K562 (cell line): Measurements from ENCODE around the gene RELL1. TPM values are rescaled to one million over a fixed set of nuclear protein-coding genes. Genes with fewer than 3 reads are reported as not detected.
A peak's percentile ranks its signal among the peaks of the same experiment; 100 is the strongest.

Experiments
- ATF7 ChIP-seq: fragments of 450-650 bp; IDR thresholded peaks from 2 replicates; pipeline ENCODE4 v1.7.1; 2014; ENCODE audit warnings: mild to moderate bottlenecking, moderate library complexity
- HDGF ChIP-seq: fragments of 450-650 bp; IDR thresholded peaks from 2 replicates; pipeline ENCODE4 v1.6.1; 2016
- KAT7 ChIP-seq: sonication (generic); formaldehyde crosslinking; IDR thresholded peaks from 2 replicates; pipeline ENCODE4 v1.8.0; 2022; ENCODE audit warnings: missing genetic modification reagents, mild to moderate bottlenecking, borderline replicate concordance
- RAD51 ChIP-seq: fragments of 450-650 bp; IDR thresholded peaks from 2 replicates; pipeline ENCODE4 v1.7.1; 2016; ENCODE audit warnings: low read depth, mild to moderate bottlenecking, borderline replicate concordance
- TAF1 ChIP-seq: IDR thresholded peaks from 2 replicates; pipeline ENCODE4 v1.6.1; 2011; ENCODE audit warnings: mild to moderate bottlenecking, low read length, moderate library complexity; ENCODE audit not compliant: insufficient read depth, control insufficient read depth, severe bottlenecking; ENCODE audit errors: extremely low read depth
- ZC3H8 ChIP-seq: fragments of 450-650 bp; IDR thresholded peaks from 2 replicates; pipeline ENCODE4 v1.6.1; 2017
- polyA plus RNA-seq, 8 experiments: library from polyadenylated mRNA; depleted of rRNA in 4 of 8; stranded (reverse) in 5 of 8; unstranded in 3 of 8; fragments of >200 nt; fragmentation: Nextera tagmentation in 2 of 8; fragmentation: Illumina TruSeq in 1 of 8; extraction: Ambion mirVana in 2 of 8; extraction: Trizol in 1 of 8; gene quantifications; 2 replicates each; pipeline versions ENCODE4 v1.2.1 to v1.2.3, GENCODE V29; 2011 to 2014; ENCODE audit warnings: inconsistent platforms in 1 of 8, missing spikeins in 1 of 8
- total RNA-seq, 7 experiments: library from RNA; depleted of rRNA in 6 of 7; stranded (reverse); fragments of >200 nt in 6 of 7; fragmentation: Illumina TruSeq in 2 of 7; extraction: Trizol in 2 of 7; gene quantifications; 2 replicates each; pipeline versions ENCODE4 v1.2.1 to v1.2.3, GENCODE V29; 2011 to 2021; ENCODE audit warnings: low replicate concordance in 1 of 7
- TF ChIP-seq, protein P1 (sequence below): fragments of 450-650 bp; IDR thresholded peaks from 2 replicates; pipeline ENCODE4 v1.6.1; 2016
- TF ChIP-seq, protein P2 (sequence below): fragments of 450-650 bp; IDR thresholded peaks from 2 replicates; pipeline ENCODE4 v1.7.0; 2016; ENCODE audit warnings: borderline replicate concordance
- TF ChIP-seq, protein P3 (sequence below): sonication (generic); formaldehyde crosslinking; IDR thresholded peaks from 2 replicates; pipeline ENCODE4 v1.5.0; 2020; ENCODE audit warnings: missing genetic modification reagents
- TF ChIP-seq, protein P4 (sequence below): fragments of 450-650 bp; IDR thresholded peaks from 2 replicates; pipeline ENCODE4 v1.6.1; 2016; ENCODE audit warnings: low read depth, mild to moderate bottlenecking, moderate library complexity
- TF ChIP-seq, protein P5 (sequence below): fragments of 250-450 bp; sonication (Bioruptor Pico); IDR thresholded peaks from 2 replicates; pipeline ENCODE4 v1.8.0; 2022; ENCODE audit warnings: moderate library complexity, mild to moderate bottlenecking, inconsistent platforms
- TF ChIP-seq, protein P6 (sequence below), 2 experiments: fragments of 450-650 bp; formaldehyde crosslinking in 1 of 2; IDR thresholded peaks; 2 replicates each; pipeline versions ENCODE4 v1.4.0 to v1.6.1; 2014 to 2020; ENCODE audit warnings: mild to moderate bottlenecking in 2 of 2, borderline replicate concordance in 1 of 2, low read depth in 1 of 2

Gene RELL1
- total and polyA plus RNA-seq, 9 of the 15 experiments (the other 6 are each of a cell fraction or from before 2014, with no cell fraction given), result 0.06 to 3.5 (median 1.7) TPM; not detected in 1

DNA sequence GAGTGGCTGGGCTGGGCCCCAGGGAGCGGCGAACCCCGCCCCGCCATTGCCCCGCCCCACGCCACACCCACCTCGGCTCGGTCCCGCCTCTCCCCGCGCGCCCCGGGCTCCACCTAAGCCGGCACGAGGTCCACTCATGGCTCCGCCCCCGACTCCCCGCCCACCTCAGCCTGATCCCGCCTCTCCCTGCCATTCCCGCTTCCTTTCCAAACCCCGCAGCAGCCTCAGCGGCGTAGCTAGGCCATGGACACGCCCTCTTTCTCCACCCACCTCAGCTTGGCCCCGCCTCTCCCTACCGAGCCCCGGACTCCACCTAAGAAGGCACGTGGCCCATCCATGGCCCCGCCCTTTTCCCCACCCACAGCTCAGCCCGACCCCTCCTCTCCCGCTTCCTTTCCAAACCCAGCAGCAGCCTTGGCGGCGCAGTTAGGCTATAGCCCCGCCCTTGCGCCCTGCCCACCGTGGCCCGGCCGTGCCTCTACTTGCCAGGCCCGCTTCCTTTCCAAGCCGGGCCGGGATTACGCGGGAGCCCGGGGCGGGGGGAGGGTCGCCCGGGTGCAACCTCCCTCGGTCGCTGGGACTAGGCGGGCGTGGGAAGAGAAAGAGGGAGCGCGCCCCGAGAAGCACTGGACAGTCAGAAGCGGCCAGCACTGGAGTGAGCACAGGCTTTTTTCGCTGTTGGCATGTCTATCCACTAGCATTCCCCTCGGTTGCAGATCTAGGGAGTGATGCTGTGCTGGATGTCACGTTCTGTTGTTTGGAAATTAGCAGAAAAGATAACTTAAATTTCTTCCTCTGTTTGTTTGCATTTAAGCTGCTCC is at the start of gene RELL1 (continued):
- TF ChIP-seq ZC3H8 (no peak), TAF1 (peak; percentile 4), RAD51 (peak; percentile 94), ATF7 (0 out of 2 replicates have a peak, but pooled peaks have one; percentile 47), HDGF (peak; percentile 97), KAT7 (CRISPR knock-in tag) (peak; percentile 75; the same call in 1 of the 2 replicates)
- TF ChIP-seq, protein P1, sequence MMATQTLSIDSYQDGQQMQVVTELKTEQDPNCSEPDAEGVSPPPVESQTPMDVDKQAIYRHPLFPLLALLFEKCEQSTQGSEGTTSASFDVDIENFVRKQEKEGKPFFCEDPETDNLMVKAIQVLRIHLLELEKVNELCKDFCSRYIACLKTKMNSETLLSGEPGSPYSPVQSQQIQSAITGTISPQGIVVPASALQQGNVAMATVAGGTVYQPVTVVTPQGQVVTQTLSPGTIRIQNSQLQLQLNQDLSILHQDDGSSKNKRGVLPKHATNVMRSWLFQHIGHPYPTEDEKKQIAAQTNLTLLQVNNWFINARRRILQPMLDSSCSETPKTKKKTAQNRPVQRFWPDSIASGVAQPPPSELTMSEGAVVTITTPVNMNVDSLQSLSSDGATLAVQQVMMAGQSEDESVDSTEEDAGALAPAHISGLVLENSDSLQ, result 0 out of 2 replicates have a peak, but pooled peaks have one; percentile 59
- TF ChIP-seq, protein P2, sequence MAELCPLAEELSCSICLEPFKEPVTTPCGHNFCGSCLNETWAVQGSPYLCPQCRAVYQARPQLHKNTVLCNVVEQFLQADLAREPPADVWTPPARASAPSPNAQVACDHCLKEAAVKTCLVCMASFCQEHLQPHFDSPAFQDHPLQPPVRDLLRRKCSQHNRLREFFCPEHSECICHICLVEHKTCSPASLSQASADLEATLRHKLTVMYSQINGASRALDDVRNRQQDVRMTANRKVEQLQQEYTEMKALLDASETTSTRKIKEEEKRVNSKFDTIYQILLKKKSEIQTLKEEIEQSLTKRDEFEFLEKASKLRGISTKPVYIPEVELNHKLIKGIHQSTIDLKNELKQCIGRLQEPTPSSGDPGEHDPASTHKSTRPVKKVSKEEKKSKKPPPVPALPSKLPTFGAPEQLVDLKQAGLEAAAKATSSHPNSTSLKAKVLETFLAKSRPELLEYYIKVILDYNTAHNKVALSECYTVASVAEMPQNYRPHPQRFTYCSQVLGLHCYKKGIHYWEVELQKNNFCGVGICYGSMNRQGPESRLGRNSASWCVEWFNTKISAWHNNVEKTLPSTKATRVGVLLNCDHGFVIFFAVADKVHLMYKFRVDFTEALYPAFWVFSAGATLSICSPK, result no peak
- TF ChIP-seq, protein P3, sequence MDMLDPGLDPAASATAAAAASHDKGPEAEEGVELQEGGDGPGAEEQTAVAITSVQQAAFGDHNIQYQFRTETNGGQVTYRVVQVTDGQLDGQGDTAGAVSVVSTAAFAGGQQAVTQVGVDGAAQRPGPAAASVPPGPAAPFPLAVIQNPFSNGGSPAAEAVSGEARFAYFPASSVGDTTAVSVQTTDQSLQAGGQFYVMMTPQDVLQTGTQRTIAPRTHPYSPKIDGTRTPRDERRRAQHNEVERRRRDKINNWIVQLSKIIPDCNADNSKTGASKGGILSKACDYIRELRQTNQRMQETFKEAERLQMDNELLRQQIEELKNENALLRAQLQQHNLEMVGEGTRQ (CRISPR knock-in tag), result peak; percentile 93
- TF ChIP-seq, protein P4, sequence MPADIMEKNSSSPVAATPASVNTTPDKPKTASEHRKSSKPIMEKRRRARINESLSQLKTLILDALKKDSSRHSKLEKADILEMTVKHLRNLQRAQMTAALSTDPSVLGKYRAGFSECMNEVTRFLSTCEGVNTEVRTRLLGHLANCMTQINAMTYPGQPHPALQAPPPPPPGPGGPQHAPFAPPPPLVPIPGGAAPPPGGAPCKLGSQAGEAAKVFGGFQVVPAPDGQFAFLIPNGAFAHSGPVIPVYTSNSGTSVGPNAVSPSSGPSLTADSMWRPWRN, result 0 out of 2 replicates have a peak, but pooled peaks have one; percentile 22
- TF ChIP-seq, protein P5, sequence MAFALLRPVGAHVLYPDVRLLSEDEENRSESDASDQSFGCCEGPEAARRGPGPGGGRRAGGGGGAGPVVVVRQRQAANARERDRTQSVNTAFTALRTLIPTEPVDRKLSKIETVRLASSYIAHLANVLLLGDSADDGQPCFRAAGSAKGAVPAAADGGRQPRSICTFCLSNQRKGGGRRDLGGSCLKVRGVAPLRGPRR (CRISPR knock-in tag), result no peak
- TF ChIP-seq, protein P6, sequence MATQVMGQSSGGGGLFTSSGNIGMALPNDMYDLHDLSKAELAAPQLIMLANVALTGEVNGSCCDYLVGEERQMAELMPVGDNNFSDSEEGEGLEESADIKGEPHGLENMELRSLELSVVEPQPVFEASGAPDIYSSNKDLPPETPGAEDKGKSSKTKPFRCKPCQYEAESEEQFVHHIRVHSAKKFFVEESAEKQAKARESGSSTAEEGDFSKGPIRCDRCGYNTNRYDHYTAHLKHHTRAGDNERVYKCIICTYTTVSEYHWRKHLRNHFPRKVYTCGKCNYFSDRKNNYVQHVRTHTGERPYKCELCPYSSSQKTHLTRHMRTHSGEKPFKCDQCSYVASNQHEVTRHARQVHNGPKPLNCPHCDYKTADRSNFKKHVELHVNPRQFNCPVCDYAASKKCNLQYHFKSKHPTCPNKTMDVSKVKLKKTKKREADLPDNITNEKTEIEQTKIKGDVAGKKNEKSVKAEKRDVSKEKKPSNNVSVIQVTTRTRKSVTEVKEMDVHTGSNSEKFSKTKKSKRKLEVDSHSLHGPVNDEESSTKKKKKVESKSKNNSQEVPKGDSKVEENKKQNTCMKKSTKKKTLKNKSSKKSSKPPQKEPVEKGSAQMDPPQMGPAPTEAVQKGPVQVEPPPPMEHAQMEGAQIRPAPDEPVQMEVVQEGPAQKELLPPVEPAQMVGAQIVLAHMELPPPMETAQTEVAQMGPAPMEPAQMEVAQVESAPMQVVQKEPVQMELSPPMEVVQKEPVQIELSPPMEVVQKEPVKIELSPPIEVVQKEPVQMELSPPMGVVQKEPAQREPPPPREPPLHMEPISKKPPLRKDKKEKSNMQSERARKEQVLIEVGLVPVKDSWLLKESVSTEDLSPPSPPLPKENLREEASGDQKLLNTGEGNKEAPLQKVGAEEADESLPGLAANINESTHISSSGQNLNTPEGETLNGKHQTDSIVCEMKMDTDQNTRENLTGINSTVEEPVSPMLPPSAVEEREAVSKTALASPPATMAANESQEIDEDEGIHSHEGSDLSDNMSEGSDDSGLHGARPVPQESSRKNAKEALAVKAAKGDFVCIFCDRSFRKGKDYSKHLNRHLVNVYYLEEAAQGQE (IDR thresholded peaks at IDR 0.05; ENCODE audit: borderline replicate concordance), result peak; percentile 58
- TF ChIP-seq, protein P6 (CRISPR knock-in tag; IDR thresholded peaks at IDR 0.05; ENCODE audit: low read depth), result no peak
